Cardiac muscle cell (in vitro differentiated cells and primary cell): ENCODE measurements around the gene PIGU. TPM values are rescaled to one million over a fixed set of nuclear protein-coding genes. Genes with fewer than 3 reads are reported as not detected.

ENCODE experiments used
- DNase-seq, 2 donors: peaks; one replicate each; pipeline versions ENCODE4 v3.0.0 to v3.0.0-alpha.2; 2010 to 2017; ENCODE audit warnings: low read depth in 1 of 2, low spot score in 1 of 2
- H3K27ac ChIP-seq: fragments of 200-600 bp; sonication (generic); 2 replicates; pipeline ENCODE4 v1.5.1; 2016
- H3K27me3 ChIP-seq: fragments of 200-600 bp; sonication (generic); 2 replicates; pipeline ENCODE4 v1.6.0; 2016; ENCODE audit warnings: control low read depth
- H3K36me3 ChIP-seq: fragments of 200-600 bp; sonication (generic); 2 replicates; pipeline ENCODE4 v1.5.1; 2016; ENCODE audit warnings: control low read depth
- H3K4me1 ChIP-seq: fragments of 200-600 bp; sonication (generic); 2 replicates; pipeline ENCODE4 v1.8.1; 2017; ENCODE audit warnings: low read depth, mild to moderate bottlenecking, mixed run types
- H3K4me3 ChIP-seq: fragments of 200-600 bp; sonication (generic); 2 replicates; pipeline ENCODE4 v1.5.1; 2016; ENCODE audit warnings: mild to moderate bottlenecking
- H3K9me3 ChIP-seq: fragments of 200-600 bp; sonication (generic); 2 replicates; pipeline ENCODE4 v1.5.1; 2017; ENCODE audit warnings: low read depth, mild to moderate bottlenecking, control low read depth
- polyA plus RNA-seq: library from polyadenylated mRNA; unstranded; fragments of >200 nt; fragmentation: Nextera tagmentation; extraction: Ambion mirVana; gene quantifications from 2 replicates; pipeline ENCODE4 v1.2.1, GENCODE V29; 2016
- total RNA-seq: library from RNA; depleted of rRNA; stranded (reverse); fragments of >200 nt; gene quantifications from 2 replicates; pipeline ENCODE4 v1.2.3, GENCODE V29; 2016
- TF ChIP-seq, protein P1 (sequence below): IDR thresholded peaks from 2 replicates; pipeline ENCODE4 v1.5.1; 2012; ENCODE audit warnings: low read depth, mild to moderate bottlenecking, low read length

The PIGU gene
- total and polyA plus RNA-seq, 2 experiments from 2014 or later = 22.8 to 40.9 TPM

DNA sequence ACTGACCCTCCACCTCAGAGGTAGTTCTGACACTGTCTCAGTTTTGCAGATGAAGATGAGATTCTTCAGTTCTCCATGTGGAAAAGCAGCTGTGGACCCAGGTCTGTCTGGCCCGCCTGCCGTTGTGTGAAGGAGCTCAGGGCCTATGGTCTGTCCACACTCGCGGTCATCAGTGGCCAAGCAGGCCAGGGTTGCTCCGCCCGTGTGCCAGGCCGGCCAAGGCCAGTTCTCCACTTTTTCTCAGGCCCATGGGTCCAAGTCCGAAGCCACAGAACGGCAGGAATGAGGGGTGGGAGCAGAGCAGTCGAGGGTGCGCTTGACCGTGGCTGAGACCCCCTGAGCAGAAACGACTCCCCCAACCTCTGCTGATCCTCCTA, 127.0 kb downstream of the PIGU start:
- Histone ChIP-seq H3K27ac (no peak overlapping the region), H3K4me1 (peaks cover under 1% of the 10 kb centered on the region), H3K27me3 (no peaks in the 10 kb centered on the region), H3K9me3 (no peaks in the 10 kb centered on the region), H3K4me3 (no peak overlapping the region), H3K36me3 (no peaks in the 10 kb centered on the region)
- TF ChIP-seq, protein P1, sequence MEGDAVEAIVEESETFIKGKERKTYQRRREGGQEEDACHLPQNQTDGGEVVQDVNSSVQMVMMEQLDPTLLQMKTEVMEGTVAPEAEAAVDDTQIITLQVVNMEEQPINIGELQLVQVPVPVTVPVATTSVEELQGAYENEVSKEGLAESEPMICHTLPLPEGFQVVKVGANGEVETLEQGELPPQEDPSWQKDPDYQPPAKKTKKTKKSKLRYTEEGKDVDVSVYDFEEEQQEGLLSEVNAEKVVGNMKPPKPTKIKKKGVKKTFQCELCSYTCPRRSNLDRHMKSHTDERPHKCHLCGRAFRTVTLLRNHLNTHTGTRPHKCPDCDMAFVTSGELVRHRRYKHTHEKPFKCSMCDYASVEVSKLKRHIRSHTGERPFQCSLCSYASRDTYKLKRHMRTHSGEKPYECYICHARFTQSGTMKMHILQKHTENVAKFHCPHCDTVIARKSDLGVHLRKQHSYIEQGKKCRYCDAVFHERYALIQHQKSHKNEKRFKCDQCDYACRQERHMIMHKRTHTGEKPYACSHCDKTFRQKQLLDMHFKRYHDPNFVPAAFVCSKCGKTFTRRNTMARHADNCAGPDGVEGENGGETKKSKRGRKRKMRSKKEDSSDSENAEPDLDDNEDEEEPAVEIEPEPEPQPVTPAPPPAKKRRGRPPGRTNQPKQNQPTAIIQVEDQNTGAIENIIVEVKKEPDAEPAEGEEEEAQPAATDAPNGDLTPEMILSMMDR = no peak
- DNase-seq = no peak

DNA sequence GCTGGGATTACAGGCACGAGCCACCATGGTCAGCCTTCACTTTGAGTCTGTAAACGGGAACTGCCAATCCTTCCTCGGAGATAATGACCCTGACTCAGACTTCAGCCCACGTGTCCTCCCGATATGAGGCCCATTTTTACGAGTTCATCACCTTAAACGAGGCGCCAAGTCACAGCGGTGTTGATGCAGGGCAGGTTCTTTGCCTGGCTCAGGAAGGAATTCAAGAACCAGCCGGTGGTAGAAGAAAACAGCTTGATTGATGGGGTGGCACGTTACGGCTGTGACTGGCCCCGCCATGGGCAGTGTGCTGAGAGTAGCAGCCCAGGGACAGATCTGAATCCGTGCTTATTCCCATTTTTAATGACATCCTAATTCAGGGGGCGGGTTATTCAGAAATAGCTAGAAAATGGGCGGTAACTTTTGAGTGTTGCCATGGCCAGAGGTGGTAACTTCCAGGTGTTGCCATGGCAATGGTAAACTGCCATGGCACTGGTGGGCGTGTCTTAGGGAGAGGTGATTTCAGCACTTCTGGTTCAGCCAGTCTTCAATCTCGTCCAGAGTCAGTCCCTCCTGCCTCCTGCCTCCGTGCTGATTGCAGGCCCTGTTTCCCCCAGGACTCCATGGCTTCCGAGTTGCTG, 127.5 kb downstream of the PIGU start:
- H3K4me3 ChIP-seq = no peak overlapping the region
- H3K9me3 ChIP-seq = no peaks in the 10 kb centered on the region
- TF ChIP-seq, protein P1 = no peak

GRCh38 chr20:34547844-34548613, 128.9 kb downstream of the PIGU start:
- H3K4me3 ChIP-seq = no peak overlapping the region
- no peak for DNase-seq
- H3K27me3 ChIP-seq = no peaks in the 10 kb centered on the region
- no peaks in the 10 kb centered on the region for H3K9me3 ChIP-seq
- no peaks in the 10 kb centered on the region for H3K36me3 ChIP-seq
- peaks cover 18% of the 10 kb centered on the region for H3K4me1 ChIP-seq
- TF ChIP-seq, protein P1 = no peak
- H3K27ac ChIP-seq = no peak overlapping the region

More for the DNA sequence above, 127.5 kb downstream of the PIGU start:
- Histone ChIP-seq H3K27me3 (no peaks in the 10 kb centered on the region), H3K36me3 (no peaks in the 10 kb centered on the region), H3K27ac (no peak overlapping the region), H3K4me1 (peaks cover 6% of the 10 kb centered on the region)
- peak; percentile 27 to 56 for DNase-seq

DNA sequence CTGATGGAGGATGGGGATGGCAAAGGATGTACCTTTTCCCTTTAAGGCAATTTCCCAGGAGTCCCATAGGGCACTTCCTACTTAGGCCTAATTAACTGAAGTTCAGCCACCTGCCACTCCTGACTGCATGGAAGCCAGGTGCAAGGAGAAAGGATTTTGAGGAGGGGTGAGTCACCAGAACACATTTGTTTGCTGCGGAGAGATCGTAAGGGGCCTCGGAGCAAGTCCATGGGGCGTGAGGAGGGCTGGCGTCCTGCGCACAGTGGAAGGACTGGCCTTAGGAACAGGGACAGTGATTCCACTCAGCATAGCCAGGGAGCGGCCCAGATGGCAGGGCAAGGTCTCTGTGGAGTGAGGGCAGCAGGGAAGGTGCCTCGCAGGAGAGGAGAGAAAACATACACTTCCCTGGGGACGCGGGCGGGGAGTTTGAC, 130.1 kb downstream of the PIGU start:
- TF ChIP-seq, protein P1 = no peak
- Histone ChIP-seq H3K4me3 (no peak overlapping the region), H3K27me3 (no peaks in the 10 kb centered on the region), H3K4me1 (peaks cover 18% of the 10 kb centered on the region), H3K36me3 (no peaks in the 10 kb centered on the region), H3K27ac (no peak overlapping the region), H3K9me3 (no peaks in the 10 kb centered on the region)
- DNase-seq = no peak

DNA sequence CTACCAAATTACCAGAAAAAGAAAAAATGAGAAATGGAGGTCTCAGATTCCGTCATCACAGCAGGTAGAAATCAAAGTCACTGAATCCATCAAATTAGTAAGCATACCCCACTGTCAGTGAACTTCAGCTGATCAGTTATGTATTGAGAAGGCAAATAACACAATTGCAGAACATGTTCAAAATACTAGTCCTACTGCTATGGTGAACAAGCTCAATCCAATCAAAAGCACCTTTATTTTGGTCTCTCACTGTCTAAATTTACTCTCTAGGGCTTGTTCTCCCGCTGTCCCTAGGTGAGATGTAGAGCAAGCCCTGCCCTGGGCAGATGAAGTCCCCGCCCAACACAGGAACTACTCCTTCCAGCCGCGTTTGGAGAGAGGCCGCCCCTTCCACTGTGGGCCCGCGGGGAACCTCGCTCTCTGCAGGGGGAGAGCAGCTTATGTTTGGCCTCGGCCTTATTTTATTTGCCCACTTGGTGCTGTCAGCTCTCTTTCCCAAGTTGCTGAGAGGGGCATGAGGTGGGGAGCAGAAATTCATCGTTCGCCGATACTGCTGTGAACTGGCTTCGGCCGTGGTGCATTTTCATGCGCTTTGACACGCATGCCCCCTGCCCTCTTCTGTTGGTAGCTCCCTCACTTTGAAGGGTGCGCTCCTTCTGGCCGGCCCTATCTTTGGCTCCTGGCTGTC, 132.6 kb downstream of the PIGU start:
- peak; percentile 24 to 60 for DNase-seq
- Histone ChIP-seq H3K4me3 (no peak overlapping the region), H3K27me3 (no peaks in the 10 kb centered on the region), H3K4me1 (peaks cover 18% of the 10 kb centered on the region), H3K9me3 (no peaks in the 10 kb centered on the region), H3K27ac (peak overlapping the region; percentile 13), H3K36me3 (peaks cover 4% of the 10 kb centered on the region)
- TF ChIP-seq, protein P1 = no peak
